CD4-positive, alpha-beta T cell treated with Interleukin-6 for 4 hours (primary cell): ENCODE results near the gene MRAP.

Source experiments
- DNase-seq: peaks from one replicate; pipeline ENCODE4 v3.0.0-alpha.2; 2020; ENCODE audit warnings: mixed read lengths

Gene MRAP

DNA sequence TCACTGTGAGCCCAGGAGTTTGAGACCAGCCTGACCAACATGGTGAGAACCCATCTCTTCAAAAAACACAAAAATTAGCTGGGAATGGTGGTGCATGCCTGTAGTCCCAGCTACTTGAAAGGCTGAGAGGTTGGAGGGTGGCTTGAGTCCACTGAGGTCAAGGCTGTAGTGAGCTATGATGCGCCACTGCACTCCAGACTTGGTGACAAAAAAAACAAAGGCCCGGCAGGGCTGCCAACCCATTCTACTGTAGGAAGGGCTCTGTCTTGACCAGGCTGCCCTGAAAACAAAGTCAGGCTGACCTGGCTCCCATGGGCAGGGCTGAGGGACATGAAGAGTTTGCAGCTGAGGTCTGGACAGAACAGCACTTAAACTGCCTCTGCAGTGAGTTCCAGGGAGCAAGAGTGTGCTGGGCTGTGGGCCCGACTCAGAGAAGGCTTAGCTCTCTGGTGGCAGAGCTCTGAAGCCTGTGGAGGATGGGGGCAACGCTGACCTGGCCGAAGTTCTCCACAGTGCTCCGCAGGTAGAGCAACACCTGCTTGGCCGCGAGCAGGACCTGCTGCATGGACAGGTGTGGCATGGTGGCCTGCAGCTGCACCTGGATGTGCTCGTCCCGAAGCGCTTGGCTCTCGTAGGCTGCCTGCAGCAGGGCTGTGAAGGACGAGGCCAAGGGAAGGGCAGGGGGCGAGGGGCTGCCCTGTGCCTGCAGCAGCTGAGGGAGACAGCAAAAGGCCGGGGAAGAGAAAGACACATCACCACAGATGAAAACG, 51.7 kb downstream of the MRAP start:
- DNase-seq, result no peak

DNA sequence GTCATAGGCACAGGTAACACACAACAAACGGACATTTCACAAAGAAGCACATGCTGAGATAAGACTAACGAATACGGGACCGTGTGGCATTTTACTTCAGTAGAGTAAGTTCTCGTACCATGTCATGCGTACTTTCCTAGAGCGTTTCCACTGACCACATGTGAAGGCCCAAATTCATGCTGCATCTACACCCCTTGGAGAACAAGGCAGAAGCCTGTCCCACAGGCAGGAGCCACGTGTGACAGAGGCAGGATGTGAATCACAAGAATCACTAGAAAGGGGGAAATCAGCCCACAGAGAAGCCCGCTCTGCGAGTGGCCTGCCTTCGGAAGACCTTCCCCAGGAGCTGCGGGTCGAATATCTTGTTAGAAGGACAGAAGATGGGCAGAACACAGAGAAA, 52.3 kb downstream of the MRAP start:
- DNase-seq, result no peak

DNA sequence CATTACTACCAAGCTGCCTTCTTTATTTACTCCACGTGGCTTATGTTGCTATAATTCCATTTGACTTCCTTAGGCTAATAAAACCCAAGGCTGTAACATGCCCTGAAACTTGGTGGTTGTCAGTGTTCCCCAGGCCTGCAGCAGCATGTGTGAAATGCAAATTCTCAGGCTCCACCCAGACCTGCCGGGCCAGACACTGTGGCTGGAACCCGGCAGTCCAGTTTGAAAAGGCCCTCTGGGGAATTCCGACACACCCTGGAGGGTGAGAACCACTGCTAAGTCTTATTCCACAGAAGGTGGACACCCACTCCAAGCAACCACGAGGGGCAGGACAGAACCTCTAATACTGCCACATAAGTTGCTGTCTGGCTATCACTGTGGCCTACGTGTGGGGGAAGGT, 52.8 kb downstream of the MRAP start:
- DNase-seq, result no peak

DNA sequence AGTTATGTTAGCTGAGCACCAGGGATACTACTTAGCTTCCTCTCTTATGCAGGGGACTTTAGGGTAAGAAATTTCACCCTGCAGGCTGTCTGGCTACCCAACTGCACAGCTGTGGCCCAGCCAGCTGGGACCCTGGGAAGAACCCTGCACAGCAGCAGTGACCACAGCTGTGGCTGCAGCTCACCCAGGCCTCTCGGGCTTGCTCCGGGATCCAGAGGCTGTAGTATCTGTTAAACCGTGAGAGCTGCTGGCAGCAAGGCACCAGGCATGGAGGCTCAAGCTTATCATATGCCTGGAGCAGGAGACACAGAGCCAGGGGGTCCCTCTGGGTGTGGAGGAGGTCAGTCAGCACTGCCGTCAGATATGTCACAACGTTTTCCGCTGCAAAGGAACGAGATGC, 53.9 kb downstream of the MRAP start:
- no peak for DNase-seq

DNA sequence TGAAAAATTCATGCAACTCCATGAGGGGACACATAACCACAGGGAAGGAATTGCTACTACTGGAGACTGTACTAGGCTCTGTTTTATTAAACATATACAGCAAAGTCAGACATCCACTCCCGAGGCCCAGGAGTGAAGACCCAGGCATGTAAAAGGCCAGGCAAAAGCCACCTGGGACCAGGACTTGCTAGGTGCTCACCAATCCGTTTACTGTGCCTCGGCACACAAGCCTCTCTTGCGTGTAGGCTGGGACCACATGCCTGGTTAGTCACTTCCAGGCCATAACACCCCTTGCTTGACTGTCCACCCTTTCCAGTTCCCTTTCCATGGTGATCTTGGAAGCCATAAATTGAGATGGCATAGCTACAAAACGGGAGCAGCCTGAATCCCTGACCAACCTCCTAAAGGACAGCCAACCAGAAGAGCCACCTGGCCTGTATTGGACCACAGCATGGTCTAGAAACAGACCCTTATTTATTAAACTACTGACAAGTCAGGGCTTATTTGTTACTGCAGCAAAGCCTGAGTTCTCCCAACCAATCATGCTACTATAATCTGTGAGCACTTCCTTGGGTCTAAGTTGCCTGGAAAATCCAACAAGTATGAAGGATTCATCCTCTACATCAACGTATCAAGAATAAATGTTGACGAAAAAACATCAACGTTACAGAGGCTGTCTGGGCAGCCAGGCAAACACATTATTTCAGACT, 54.5 kb downstream of the MRAP start:
- no peak for DNase-seq

DNA sequence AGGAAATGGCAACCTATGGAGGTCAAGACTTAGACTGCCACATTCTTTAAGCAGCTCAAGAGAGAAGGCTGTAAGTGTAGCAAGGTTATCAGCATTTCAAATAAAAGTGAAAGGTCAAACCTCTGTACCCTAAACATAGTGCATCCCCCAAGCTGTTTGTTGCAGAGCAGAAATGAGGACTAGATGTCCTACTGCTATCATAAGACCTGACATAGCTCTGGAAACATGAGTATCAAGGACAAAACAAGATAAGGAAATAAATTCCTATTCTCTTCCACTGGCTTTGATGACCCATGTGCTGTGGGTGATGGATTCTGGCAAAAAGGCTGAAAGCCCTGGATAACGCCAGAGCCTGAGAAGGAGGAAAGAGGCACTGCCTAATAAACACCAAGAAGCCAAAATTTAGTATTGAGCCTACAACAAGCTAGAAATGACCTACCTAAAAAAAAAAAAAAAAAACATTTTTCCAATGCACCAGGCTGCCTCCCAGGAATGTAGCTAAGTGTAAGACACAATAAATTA, 58.3 kb downstream of the MRAP start:
- DNase-seq, result no peak

DNA sequence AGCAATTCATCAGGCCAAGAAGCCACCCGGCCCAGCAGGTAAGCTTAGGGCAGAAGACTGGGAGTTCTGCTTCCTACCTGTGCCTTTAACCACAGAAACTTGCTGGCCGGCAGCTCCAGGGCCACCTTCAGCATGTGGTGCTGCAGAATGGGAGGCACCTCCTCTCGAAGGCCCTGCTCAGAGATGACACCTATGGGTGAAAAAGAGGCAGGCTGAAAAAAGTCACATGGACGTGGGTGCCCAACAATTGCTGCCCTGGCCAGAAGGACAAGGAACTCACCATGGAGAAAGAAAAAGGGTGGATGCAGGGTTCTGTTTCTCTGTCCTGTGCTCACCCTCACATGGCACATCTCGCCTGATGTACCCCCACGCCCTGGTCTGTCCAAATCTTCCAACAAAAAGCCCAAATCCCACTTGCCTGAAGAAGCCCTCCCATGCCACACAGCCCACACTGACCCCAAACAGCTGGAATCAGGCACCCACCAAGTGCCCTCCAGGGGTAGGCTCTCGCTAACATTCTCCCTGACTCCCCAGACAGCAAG, 61.1 kb downstream of the MRAP start:
- no peak for DNase-seq

DNA sequence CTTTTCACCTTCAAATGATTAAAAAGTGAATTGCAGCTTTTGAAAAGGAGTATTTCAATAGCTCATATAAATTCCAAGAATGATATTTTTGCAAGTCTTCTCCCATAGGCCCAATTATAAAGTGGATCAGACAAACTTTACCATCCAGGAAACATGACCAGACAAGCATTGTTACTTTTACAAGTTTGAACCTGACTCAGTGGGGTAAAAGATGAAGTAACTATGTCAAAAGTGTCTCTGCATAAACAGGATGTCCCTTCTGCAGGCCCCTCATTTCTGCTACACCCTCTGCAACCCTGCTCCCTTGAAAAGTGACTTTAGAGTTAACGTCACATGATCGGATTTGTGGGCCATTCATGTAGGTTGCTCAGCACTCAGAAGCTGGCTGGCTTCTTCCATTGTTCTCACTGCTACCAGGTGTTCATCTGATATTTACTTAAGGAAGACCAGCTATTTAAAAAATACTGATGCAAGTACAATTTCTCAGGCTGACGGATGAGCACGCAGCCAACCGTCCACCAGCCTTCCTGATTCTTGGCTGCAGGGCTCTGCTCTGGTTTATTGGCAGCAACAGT, 61.8 kb downstream of the MRAP start:
- DNase-seq, result no peak
